GM12872 (cell line): ENCODE measurements around the gene PPA1.

Experiments used
- CTCF ChIP-seq: IDR thresholded peaks from 3 replicates; pipeline ENCODE4 v1.5.1; 2011; ENCODE audit warnings: low read depth, mild to moderate bottlenecking, low read length, moderate library complexity; ENCODE audit not compliant: insufficient read depth

The PPA1 gene

DNA sequence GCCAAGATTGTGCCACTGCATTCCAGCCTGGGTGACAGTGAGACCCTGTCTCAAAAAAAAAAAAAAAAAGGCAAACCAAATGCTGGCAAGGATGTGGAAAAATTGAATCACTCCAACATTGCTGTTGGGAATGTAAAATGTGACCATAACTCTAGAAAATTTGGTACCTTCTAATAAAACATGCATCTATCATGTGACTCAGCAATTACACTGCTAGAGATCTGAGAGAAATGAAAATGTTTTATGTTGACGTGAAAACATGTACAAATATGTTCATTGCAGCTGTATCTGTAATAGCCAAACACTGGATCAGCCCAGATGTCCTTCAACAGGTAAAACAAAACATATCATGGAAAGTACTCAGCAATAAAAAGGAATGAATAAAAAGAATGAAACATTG, 32.1 kb downstream of the PPA1 start:
- no peak for TF ChIP-seq CTCF

DNA sequence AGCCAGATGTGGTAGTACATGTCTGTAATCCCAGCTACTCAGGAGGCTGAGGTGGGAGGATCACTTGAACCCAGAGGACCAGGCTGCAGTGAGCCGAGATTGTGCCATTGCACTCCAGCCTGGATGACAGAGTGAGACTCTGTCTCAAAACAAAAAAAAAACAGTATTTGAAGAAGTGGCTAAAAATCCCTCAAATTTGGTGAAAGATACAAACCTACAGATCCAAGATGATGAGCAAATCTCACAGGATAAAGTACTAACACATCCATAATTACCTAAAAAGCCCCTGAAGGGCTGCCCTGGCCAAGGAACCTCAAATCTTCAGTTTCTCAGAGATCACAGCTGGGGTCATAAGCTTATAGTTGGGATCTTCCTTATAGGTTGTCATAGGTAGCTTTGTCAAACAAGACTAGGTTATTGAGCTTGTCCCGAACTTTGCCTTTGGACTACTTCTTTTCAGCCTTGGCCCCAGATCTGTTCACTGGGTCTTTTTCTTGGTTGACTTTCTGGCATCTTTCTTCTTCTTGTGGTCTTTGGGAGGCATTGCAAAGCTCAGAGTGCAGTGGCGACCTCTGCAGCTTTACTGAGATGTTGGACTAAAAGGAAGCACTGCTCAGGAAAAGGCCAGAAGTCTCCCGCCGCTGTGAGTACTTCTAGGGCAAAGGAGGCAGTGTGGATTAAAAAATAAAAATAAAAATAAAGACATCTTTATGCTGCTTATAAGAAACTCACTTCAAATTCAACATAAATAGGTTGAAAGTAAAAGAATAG, 34.3 kb downstream of the PPA1 start:
- TF ChIP-seq CTCF = no peak

GRCh38 chr10:70197235-70197945, 35.8 kb downstream of the PPA1 start:
- no peak for TF ChIP-seq CTCF

GRCh38 chr10:70193391-70193844, 39.8 kb downstream of the PPA1 start:
- TF ChIP-seq CTCF = no peak

- no peak for TF ChIP-seq CTCF
These were observed 40.8 kb downstream of the PPA1 start for GRCh38 chr10:70192326-70192968.

DNA sequence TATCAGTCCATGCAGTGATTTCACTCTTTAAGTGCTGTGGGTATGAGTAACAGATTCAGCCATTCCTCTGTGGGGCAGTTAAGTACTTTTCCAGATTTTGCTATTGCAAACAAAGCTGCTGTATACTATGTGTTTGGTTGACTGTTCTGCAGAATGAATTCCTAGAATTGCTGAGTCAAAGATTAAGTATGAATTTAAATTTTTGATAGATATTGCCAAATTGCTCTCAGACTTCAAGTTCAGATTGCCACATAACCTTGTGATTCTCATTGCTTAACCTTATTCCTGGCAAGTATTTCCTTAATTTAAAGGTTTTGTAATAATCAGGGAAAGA, 41.3 kb downstream of the PPA1 start:
- no peak for TF ChIP-seq CTCF

- TF ChIP-seq CTCF = no peak
These were observed 41.9 kb downstream of the PPA1 start for GRCh38 chr10:70191161-70191971.
